Heart left ventricle (tissue), 16 donors: ENCODE results near the gene CHRM1. TPM values are rescaled to one million over a fixed set of nuclear protein-coding genes. Genes with fewer than 3 reads are reported as not detected.

ENCODE experiments used
- ATAC-seq, 4 donors: fragments of 200-7000 bp; cut with Tn5 transposase; one replicate each; pipeline ENCODE4 v1.9.1; 2020 to 2022; ENCODE audit warnings: moderate library complexity in 4 of 4, mild to moderate bottlenecking in 3 of 4, moderate number of reproducible peaks in 1 of 4
- DNase-seq, 5 donors: peaks; one replicate each; pipeline ENCODE4 v3.0.0-alpha.2; 2020
- H3K27ac ChIP-seq, 12 donors: fragments of 200-600 bp; sonication (generic) in 4 of 12; one replicate each; pipeline versions ENCODE4 v1.5.0 to v1.8.0; 2016 to 2022; ENCODE audit warnings: mild to moderate bottlenecking in 2 of 12
- H3K27me3 ChIP-seq, 9 donors: fragments of 200-600 bp; sonication (generic) in 2 of 9; one replicate each; pipeline versions ENCODE4 v1.5.1 to v1.8.0; 2016 to 2022; ENCODE audit warnings: mild to moderate bottlenecking in 3 of 9
- H3K36me3 ChIP-seq, 9 donors: fragments of 200-600 bp; sonication (generic) in 2 of 9; one replicate each; pipeline versions ENCODE4 v1.5.0 to v1.8.0; 2018 to 2022; ENCODE audit warnings: mild to moderate bottlenecking in 2 of 9
- H3K4me1 ChIP-seq, 12 donors: fragments of 200-600 bp; sonication (generic) in 4 of 12; one replicate each; pipeline versions ENCODE4 v1.5.0 to v1.8.0; 2016 to 2022; ENCODE audit warnings: mild to moderate bottlenecking in 3 of 12
- H3K4me3 ChIP-seq, 12 donors: fragments of 200-600 bp; sonication (generic) in 4 of 12; one replicate each; pipeline versions ENCODE4 v1.5.0 to v1.8.0; 2017 to 2022; ENCODE audit warnings: mild to moderate bottlenecking in 9 of 12, moderate library complexity in 4 of 12
- H3K9me3 ChIP-seq, 12 donors: fragments of 200-600 bp; sonication (generic) in 4 of 12; one replicate each; pipeline versions ENCODE4 v1.5.0 to v1.8.0; 2016 to 2022; ENCODE audit warnings: mild to moderate bottlenecking in 1 of 12
- CTCF ChIP-seq, 12 donors: fragments of 200-600 bp; sonication (generic) in 4 of 12; IDR thresholded peaks; one replicate each; pipeline versions ENCODE4 v1.5.0 to v1.8.0; 2018 to 2022; ENCODE audit warnings: antibody characterized with exemption in 12 of 12, mild to moderate bottlenecking in 5 of 12
- POLR2A ChIP-seq, 2 donors: fragments of 450-650 bp; IDR thresholded peaks; one replicate each; pipeline ENCODE4 v1.6.1; 2017; ENCODE audit warnings: antibody characterized with exemption in 2 of 2, mild to moderate bottlenecking in 2 of 2, moderate library complexity in 2 of 2
- WGBS, 4 donors: extraction: QIAGEN DNeasy Blood & Tissue Kit in 2 of 4; methylation state at CpG; one replicate each; pipeline versions ENCODE4 v1.1.5 to v1.1.7; 2013 to 2018; 5-methylcytosine and 5-hydroxymethylcytosine counted together
- intact Hi-C, 10 donors: fragments of 100-400 bp; cut with DNase I; formaldehyde crosslinking; loops; one replicate each; pipeline versions ENCODE4 v1.11.1 to v1.14.2; 2022
- long read RNA-seq, 3 donors: library from polyadenylated mRNA; unstranded; transcript quantifications; one replicate each; pipeline ENCODE4 v2.0.0, GENCODE V29; 2020 to 2021
- polyA plus RNA-seq, 2 donors: library from polyadenylated mRNA; stranded (reverse); fragments of 200-250 nt; gene quantifications; one replicate each; pipeline ENCODE4 v1.2.3, GENCODE V29; 2013
- total RNA-seq, 9 donors: library from RNA; depleted of rRNA in 2 of 9; stranded (reverse); fragments of >200 nt in 2 of 9; fragmentation: NEBNext Ultra II Directional in 3 of 9; extraction: Animal tissue kit (Norgen Biotek cat#: 25700) in 3 of 9; gene quantifications; one replicate each; pipeline versions ENCODE4 v1.1.0 to v1.2.4, GENCODE V29; 2016 to 2023
- donor health status: ischemic (EF 13 %, LVEDD 7.1; RV severe dilation, severe dysfunction).
- donor health status: healthy with polysubstance abuse.
- donor health status: DM: no; HTN: yes; CAD: no.
- donor health status: DM: no; HTN: no; CAD: no.
- donor health status: ischemic (EF 25% LVEDD 6.9; RV normal size, moderate dysfunction).
- donor health status: ischemic (EF 25% LVEDD 5.7; RV mildly dilated, moderate dysfunction).
- donor health status: healthy.
- donor health status: DM: yes; HTN: yes; CAD: no.
- donor health status: ischemic (EF 35%, LVEDD 5.7; RV mildly dilated, moderate dysfunction).
- donor health status: nonischemic (EF 11% LVEDD 7.7; RV severe dilation, severe dysfunction).
- donor health status: DM: yes; HTN: yes; CAD: no.
- donor health status: PGD.
- donor health status: ischemic (EF 29% LVEDD 5.4; RV normal size, mild dysfunction).
- donor health status: nonischemic (EF 23%, LVEDD 6.1; RV moderate dilation, normal function).

Gene CHRM1, protein sequence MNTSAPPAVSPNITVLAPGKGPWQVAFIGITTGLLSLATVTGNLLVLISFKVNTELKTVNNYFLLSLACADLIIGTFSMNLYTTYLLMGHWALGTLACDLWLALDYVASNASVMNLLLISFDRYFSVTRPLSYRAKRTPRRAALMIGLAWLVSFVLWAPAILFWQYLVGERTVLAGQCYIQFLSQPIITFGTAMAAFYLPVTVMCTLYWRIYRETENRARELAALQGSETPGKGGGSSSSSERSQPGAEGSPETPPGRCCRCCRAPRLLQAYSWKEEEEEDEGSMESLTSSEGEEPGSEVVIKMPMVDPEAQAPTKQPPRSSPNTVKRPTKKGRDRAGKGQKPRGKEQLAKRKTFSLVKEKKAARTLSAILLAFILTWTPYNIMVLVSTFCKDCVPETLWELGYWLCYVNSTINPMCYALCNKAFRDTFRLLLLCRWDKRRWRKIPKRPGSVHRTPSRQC
- total RNA-seq, result under 1 TPM in 2 of 9 donors, not detected in 7; 0.08 to 0.31 TPM
- polyA plus RNA-seq, result not detected
- long read RNA-seq, donor 1, result 0 reads
- long read RNA-seq, donor 2, result 0 reads
- long read RNA-seq, donor 3, result 0 reads

GRCh38 chr11:62921201-62921572, at the start of gene CHRM1:
Gene CHRM1, minus strand, starts transcription at chr11:62921363. Its CDS starts 10,263 bp downstream, at chr11:62911100.
- Histone ChIP-seq H3K4me1 (peaks cover 0 to 39% (median 13%) of the 10 kb centered on the region in 12 donors), H3K36me3 (no peaks in the 10 kb centered on the region), H3K4me3 (no peak within 1 kb of the TSS), H3K27me3 (peaks cover 18 to 47% (median 41%) of the 10 kb centered on the region in 9 donors), H3K9me3 (no peaks in the 10 kb centered on the region), H3K27ac (no peak within 1 kb of the TSS)
- WGBS, 4 donors, result 30 to 51% (median 34%) methylated on average over 9 of the region's 9 CpGs
- TF ChIP-seq CTCF (IDR thresholded peaks at IDR 0.05), result no peak
- no peak for TF ChIP-seq POLR2A (IDR thresholded peaks at IDR 0.05)
- DNase-seq, result peak in 1 of 5 donors; percentile 18
- no peak for ATAC-seq
- intact Hi-C loops, result no loop called here

GRCh38 chr11:62965574-62965973, 44.4 kb upstream of the CHRM1 start:
- Histone ChIP-seq H3K27ac (no peak overlapping the region), H3K4me3 (no peak overlapping the region), H3K9me3 (no peaks in the 10 kb centered on the region), H3K36me3 (no peaks in the 10 kb centered on the region), H3K4me1 (no peaks in the 10 kb centered on the region), H3K27me3 (peaks cover 0 to 6% (median 0%) of the 10 kb centered on the region in 9 donors)
- intact Hi-C loops, result no loop called here
- ATAC-seq (no peak), DNase-seq (no peak)
- TF ChIP-seq CTCF (IDR thresholded peaks at IDR 0.05) (no peak), POLR2A (IDR thresholded peaks at IDR 0.05) (no peak)
- WGBS, 4 donors, result 50 to 61% (median 55%) methylated on average over 2 of the region's 2 CpGs

- no peak for DNase-seq
- 41 to 70% (median 60%) methylated on average over 3 of the region's 3 CpGs for WGBS, 4 donors
- Histone ChIP-seq H3K4me1 (peaks cover 0 to 13% (median 5%) of the 10 kb centered on the region in 12 donors), H3K36me3 (no peaks in the 10 kb centered on the region), H3K27ac (no peak overlapping the region), H3K9me3 (no peaks in the 10 kb centered on the region), H3K4me3 (no peak overlapping the region), H3K27me3 (peaks cover 0 to 4% (median 0%) of the 10 kb centered on the region in 9 donors)
- no peak for TF ChIP-seq CTCF (IDR thresholded peaks at IDR 0.05)
- TF ChIP-seq POLR2A (IDR thresholded peaks at IDR 0.05), result no peak
- ATAC-seq, result no peak
- intact Hi-C loops, result no loop called here
These were observed 41.2 kb upstream of the CHRM1 start for GRCh38 chr11:62962391-62962790.

DNA sequence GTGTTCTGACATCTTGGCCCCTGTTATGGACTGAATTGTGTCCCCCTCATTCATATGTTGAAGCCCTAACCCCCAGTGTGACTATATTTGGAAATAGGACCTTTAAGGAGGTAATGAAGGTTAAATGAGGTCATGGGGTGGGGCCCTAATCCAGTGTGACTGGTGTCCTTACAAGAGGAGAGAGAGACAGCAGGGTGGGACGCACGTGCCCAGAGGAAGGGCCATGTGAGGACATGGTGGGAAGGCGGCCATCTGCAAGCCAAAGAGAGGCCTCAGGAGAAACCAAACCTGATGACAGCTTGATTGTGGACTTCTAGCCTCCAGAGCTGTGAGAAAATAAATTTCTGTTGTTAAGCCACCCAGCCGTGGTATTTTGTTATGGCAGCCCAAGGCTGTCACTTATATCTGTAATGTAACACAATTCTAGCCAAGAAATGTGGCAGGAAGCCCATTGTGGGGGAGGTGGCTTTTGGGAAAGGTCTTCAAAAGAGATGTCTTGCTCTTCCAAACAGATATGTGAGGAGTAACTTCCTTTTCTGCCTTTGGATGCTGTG, 39.9 kb upstream of the CHRM1 start:
- intact Hi-C loops, result no loop called here
- WGBS, 4 donors, result 71 to 72% (median 72%) methylated on average over 4 of the region's 4 CpGs

More for the DNA sequence above, 39.9 kb upstream of the CHRM1 start:
- no peaks in the 10 kb centered on the region for H3K36me3 ChIP-seq
- ATAC-seq (no peak), DNase-seq (no peak)
- no peak overlapping the region for H3K4me3 ChIP-seq
- TF ChIP-seq CTCF (IDR thresholded peaks at IDR 0.05) (no peak), POLR2A (IDR thresholded peaks at IDR 0.05) (no peak)
- no peak overlapping the region for H3K27ac ChIP-seq
- no peaks in the 10 kb centered on the region for H3K9me3 ChIP-seq
- H3K27me3 ChIP-seq, result no peaks in the 10 kb centered on the region
- peaks cover 0 to 13% (median 5%) of the 10 kb centered on the region in 12 donors for H3K4me1 ChIP-seq
